HepG2 (cell line): ENCODE results near the gene KCNK2.

Experiments used
- ATF2 ChIP-seq: sonication (generic); formaldehyde crosslinking; IDR thresholded peaks from 2 replicates; pipeline ENCODE4 v1.4.0; 2020; ENCODE audit warnings: missing genetic modification reagents
- E2F1 ChIP-seq: sonication (generic); formaldehyde crosslinking; IDR thresholded peaks from 2 replicates; pipeline ENCODE4 v1.5.0; 2020; ENCODE audit warnings: missing genetic modification reagents
- EP300 ChIP-seq, 3 experiments: sonication (generic) in 1 of 3; formaldehyde crosslinking in 1 of 3; IDR thresholded peaks; 2 replicates each; pipeline versions ENCODE4 v1.5.1 to v1.6.1; 2011 to 2020; ENCODE audit warnings: low read depth in 2 of 3, low read length in 2 of 3, borderline replicate concordance in 1 of 3, improper control_type of control experiment in 1 of 3, mild to moderate bottlenecking in 1 of 3, missing genetic modification reagents in 1 of 3, moderate library complexity in 1 of 3
- ESRRA ChIP-seq: sonication (generic); formaldehyde crosslinking; IDR thresholded peaks from 2 replicates; pipeline ENCODE4 v1.5.1; 2020; ENCODE audit warnings: mild to moderate bottlenecking, low read depth, missing genetic modification reagents
- HDAC6 ChIP-seq: fragments of 200-600 bp; sonication (generic); IDR thresholded peaks from 2 replicates; pipeline ENCODE4 v1.7.0; 2017; ENCODE audit warnings: mild to moderate bottlenecking, antibody characterized with exemption, low read length, low read depth
- HNF4A ChIP-seq: sonication (generic); formaldehyde crosslinking; IDR thresholded peaks from 2 replicates; pipeline ENCODE4 v1.4.0; 2020; ENCODE audit warnings: missing genetic modification reagents
- KAT2B ChIP-seq: fragments of 150-350 bp; IDR thresholded peaks from 2 replicates; pipeline ENCODE4 v1.6.1; 2014; ENCODE audit warnings: low read depth, low read length, borderline replicate concordance
- ZC3H13 ChIP-seq: sonication (generic); formaldehyde crosslinking; IDR thresholded peaks from 2 replicates; pipeline ENCODE4 v1.8.1; 2023; ENCODE audit warnings: mild to moderate bottlenecking, missing genetic modification reagents, moderate library complexity
- ZFP37 ChIP-seq: sonication (generic); formaldehyde crosslinking; IDR thresholded peaks from 2 replicates; pipeline ENCODE4 v1.4.0; 2020; ENCODE audit warnings: missing genetic modification reagents, borderline replicate concordance
- TF ChIP-seq, protein P1 (sequence below): sonication (generic); formaldehyde crosslinking; IDR thresholded peaks from 2 replicates; pipeline ENCODE4 v1.4.0; 2020; ENCODE audit warnings: missing genetic modification reagents
- TF ChIP-seq, protein P2 (sequence below): IDR thresholded peaks from 2 replicates; pipeline ENCODE4 v1.6.1; 2012; ENCODE audit warnings: low read depth, low read length, improper control_type of control experiment

DNA sequence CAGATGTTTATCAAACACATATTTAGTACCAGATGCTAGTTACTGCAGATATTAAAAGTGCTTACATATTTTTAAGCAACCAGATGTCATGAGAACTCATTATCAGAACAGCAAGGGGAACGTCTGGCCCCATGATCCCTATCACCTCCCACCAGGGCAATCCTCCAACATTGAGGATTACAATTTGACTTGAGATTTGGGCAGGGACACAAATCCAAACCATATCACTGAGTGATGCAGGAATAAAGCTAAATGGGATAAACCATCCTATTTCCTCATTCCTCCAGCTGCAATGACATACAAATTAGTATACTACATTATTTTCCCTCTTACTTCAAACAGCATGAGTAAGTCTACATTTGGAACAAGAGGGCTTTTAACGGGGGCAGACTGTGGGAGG is 3.1 kb upstream of the KCNK2 start:
- TF ChIP-seq, protein P1, sequence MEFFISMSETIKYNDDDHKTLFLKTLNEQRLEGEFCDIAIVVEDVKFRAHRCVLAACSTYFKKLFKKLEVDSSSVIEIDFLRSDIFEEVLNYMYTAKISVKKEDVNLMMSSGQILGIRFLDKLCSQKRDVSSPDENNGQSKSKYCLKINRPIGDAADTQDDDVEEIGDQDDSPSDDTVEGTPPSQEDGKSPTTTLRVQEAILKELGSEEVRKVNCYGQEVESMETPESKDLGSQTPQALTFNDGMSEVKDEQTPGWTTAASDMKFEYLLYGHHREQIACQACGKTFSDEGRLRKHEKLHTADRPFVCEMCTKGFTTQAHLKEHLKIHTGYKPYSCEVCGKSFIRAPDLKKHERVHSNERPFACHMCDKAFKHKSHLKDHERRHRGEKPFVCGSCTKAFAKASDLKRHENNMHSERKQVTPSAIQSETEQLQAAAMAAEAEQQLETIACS (CRISPR knock-in tag): no peak
- TF ChIP-seq ESRRA (no peak), ATF2 (CRISPR knock-in tag) (no peak), ZC3H13 (CRISPR knock-in tag) (no peak), HNF4A (CRISPR knock-in tag) (no peak), ZFP37 (CRISPR knock-in tag) (no peak), EP300 (IDR thresholded peaks at IDR 0.05; ENCODE audit: low read depth in 2 of 2, low read length in 2 of 2) (no peak), EP300 (CRISPR knock-in tag; IDR thresholded peaks at IDR 0.05; ENCODE audit: borderline replicate concordance) (no peak), HDAC6 (no peak), KAT2B (no peak), E2F1 (no peak)
- TF ChIP-seq, protein P2, sequence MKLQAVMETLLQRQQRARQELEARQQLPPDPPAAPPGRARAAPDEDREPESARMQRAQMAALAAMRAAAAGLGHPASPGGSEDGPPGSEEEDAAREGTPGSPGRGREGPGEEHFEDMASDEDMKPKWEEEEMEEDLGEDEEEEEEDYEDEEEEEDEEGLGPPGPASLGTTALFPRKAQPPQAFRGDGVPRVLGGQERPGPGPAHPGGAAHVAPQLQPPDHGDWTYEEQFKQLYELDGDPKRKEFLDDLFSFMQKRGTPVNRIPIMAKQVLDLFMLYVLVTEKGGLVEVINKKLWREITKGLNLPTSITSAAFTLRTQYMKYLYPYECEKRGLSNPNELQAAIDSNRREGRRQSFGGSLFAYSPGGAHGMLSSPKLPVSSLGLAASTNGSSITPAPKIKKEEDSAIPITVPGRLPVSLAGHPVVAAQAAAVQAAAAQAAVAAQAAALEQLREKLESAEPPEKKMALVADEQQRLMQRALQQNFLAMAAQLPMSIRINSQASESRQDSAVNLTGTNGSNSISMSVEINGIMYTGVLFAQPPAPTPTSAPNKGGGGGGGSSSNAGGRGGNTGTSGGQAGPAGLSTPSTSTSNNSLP: no peak
